ENCODE measurements around the gene PGA3.
A peak's percentile ranks its signal among the peaks of the same experiment; 100 is the strongest.
"Not testable (repeated sequence)": the region's sequence is repeated elsewhere in the genome, so short reads cannot be mapped to it uniquely, and the experiment has no call there.

PGA3 gene

DNA sequence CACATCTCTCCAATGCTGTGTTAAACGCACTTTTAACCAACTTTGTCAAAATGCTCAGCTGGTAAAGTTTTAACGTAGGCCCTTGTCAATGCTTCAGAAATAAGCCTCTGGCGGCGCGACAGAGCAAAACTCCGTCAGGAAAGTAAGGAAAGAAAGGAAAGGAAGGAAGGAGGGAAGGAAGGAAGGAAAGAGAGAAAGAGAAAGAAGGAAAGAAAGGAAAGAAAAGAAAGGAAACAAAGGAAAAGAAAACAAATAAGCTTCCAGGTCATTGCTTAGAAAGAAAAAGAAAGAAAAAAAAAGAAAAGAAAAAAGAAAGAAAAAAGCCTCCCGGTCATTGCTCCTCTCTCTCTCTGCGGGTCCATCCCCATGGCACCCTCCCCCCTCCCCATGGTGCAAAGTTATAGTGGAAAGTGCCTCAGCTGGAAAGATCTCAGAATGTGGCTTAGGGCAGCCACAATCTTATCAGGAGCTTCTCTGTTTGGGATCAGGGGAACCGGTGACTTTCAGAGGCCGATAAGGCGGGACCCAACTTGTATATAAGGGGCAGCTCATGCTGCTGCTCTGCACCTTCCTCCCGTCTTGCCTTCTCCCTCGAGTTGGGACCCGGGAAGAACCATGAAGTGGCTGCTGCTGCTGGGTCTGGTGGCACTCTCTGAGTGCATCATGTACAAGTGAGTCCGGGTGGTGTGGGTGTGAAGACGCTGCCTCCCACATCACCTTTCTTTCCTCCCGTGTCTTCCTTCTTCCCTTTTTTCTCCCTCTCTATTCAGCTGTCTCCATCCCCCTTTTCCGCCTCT lies at the start of gene PGA3:
Gene PGA3, plus strand, starts transcription at position 566 of the 797 bp plus-strand sequence. Its CDS starts 50 bp downstream, at position 616.
- DNase-seq: not testable (repeated sequence)

DNA sequence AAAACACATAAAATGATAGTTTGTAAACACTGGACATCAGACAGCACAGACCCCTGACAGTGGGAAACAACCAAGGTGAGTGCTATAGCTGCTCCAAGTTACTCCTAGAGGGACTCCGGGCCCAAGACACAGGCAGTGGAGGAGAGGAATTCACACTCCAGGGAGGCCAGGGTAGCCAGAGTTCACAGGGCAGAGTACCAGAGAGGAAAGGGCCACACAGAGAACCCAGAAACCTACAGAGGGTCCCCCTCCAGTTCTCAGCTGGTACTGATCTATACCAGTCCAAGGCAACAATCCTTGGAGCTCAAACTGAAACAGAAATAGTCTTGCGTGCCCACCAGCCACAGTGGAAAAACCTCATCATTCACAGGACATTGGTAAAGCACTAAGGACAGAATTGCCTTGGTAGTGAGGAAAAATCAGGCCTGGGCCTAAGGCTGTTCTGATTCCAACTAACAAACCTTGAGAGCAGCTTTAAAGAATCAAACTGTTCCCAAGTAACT lies 49.7 kb upstream of the PGA3 start:
- no peak for DNase-seq

DNA sequence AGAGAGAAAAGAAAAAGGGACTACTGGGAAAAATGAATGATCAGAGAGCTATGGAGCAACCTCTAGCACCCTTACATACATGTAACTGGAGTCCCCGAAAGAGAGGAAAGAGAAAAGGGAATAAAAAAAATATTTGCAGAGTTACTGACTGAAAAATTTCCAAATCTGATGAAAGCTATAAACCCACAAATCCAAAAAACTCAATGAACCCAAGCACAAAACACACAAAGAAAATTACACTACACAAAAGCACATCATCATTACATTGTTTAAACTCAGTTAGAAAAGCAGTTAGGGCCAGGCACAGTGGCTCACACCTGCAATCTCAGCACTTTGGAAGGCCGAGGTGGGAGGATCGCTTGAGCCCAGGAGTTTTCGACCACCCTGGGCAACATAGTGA lies 48.8 kb upstream of the PGA3 start:
- DNase-seq: no peak

DNA sequence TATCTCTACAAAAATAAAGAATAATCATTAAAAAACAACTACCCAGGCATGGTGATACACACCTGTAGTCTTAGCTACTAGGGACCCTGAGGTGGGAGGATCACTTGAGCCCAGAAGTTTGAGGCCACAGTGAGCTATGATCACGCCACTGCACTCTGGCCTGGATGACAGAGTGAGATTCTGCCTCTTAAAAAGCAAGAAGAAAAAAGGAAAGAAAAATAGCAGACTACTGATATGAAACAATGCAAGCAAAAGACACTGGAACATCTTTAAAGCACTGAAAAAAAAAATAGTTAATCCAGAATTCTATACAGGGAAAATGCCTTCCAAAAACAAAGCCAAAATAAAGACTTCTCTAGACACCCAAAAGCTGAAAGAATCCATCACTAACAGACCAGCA lies 48.0 kb upstream of the PGA3 start:
- no peak for DNase-seq

DNA sequence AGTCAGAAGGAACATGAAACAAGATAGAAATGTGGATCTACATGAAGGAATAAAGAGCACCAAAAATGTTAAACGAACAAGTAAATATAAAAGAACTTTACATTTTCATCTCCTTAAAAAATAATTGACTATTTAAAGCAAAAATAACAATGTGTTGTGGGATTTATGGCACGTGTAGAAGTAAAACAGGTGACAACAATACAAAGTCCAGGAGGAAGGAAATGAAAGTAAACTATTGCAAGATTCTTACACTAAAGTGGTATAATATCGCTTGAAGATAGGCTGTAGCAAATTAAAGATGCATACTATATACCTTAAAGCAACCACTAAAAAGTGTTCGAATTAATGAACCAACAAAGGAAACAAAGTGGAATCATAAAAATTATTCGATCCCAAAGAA lies 47.6 kb upstream of the PGA3 start:
- no peak for DNase-seq

DNA sequence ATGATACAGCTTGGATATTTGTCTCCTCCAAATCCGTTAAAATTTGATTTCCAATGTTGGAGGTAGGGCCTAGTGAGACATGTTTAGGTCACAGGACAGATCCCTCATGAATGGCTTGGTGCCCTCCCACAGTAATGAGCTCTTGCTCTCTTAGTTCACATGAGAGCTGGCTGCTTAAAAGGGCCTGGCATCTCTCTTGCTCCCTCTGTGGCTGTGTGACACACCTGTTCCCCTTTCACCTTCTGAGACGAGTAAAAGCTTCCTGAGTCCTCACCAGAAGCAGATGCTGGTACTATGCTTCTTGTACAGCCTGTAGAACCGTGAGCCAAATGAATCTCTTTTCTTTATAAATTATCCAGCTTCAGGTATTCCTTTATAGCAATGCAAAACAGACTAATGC lies 45.6 kb upstream of the PGA3 start:
- DNase-seq: no peak

DNA sequence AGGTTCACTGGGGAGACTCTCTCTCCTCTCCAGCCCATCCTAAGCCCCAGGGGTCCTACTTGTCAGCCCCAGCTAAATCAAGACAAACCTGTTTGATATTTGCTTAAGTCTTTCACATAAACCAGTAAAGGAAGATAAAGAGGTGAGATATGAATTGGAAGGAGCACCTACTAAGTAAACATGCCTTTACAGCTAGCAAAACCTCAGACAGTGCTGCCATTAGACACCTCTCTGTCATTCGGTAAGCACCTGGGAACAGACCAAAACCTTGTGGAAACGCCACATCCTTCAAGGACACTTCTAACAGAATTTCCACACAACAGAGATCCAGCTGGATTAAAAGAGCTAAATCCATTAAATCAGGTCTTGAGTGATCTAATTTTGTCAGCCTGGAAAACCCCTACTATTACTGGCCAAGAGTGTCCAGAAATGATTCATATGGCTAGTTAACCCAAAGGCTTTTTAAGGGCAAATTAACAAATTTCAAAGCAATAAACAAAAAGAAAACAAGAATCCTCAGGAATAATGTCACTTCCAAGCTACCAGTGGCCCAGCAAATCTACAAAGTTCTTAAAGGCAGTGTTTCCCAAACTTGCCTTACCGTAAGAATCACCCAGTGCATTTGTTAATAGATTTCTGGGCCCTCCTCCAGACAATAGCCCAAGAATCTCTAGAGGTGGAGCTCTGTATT lies 44.5 kb upstream of the PGA3 start:
- no peak for DNase-seq

DNA sequence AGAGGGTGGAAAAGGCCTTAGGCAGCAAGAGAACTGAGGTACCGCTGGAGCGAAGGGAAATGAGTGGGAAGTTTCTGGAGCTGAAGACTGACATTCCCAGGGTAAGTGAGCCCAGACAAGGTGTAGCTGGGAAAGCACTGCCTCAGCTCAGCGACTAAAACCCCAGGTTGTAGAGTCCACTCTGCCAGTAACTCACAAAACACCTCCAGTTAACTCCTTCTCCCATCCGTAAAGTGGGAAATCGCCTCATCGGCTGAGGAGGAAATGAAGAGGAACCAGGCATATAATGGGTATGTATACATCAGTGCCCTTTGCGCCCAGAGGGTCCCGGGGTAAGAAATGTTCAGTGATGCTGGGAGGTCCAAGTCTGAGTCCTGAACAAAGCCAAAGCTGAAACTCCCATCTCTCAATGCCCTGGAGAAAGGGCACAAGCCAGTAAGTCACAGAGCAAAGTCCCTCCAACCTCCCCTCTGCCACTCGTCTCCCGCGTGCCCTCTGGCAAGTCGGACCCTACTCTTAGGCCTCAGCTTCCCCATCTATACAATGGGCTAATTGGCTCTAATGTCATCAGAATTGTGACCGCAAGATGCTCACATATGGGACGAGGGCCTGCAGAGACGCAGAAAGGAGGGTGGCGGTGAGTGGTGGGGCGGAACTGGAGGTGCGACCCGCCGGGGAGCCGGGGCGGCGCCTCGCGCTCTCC lies 42.7 kb upstream of the PGA3 start:
- DNase-seq: no peak

DNA sequence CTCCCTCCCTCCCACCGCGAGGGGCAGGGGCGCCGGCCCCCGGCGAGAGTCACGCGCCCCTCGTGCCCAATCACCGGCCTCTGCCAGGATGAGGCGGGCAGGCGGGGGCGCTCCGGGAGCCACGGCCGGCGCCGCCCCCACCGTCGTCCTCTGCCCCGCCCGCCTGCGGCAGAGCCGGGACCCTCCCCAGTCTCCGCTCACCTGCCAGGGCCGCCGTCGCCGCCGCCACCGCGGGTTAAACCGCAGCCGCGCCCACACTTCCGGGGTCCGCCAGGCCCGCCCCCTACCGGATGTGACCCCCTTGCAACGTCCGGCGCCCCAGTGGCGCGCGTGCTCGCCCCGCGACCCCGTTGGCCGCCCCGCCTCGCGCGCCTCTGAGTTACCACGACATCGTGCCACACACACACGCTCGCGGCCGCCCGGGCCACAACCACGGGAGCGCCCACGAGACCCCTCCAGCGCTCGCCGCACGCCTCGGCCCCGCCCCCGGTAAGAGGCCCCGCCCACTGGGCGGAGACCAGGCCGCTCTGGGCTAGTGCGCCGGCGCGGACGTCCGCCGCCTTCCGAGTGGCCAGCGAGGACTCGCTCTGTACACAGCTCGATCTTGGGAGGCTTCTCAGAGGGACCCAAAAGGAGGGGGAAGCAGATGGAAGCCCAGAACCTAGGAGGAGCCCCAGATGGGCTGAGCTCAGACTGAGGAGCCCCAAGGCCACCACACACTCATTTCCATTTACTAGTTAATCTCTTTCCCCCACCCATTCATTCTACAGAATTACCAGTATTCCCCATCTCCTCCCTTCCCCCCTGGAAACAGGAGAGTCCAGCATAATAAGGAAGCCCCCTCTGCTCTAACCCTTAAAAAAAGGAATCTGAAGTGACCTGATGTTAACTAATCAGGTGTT lies 41.9 kb upstream of the PGA3 start, which contains the start of gene VPS37C:
Gene VPS37C, minus strand, starts transcription at position 237 of the 902 bp plus-strand sequence. CDS start 22,597 bp downstream, outside the sequence.
- peak; percentile 85 to 94 (median 87) for DNase-seq

DNA sequence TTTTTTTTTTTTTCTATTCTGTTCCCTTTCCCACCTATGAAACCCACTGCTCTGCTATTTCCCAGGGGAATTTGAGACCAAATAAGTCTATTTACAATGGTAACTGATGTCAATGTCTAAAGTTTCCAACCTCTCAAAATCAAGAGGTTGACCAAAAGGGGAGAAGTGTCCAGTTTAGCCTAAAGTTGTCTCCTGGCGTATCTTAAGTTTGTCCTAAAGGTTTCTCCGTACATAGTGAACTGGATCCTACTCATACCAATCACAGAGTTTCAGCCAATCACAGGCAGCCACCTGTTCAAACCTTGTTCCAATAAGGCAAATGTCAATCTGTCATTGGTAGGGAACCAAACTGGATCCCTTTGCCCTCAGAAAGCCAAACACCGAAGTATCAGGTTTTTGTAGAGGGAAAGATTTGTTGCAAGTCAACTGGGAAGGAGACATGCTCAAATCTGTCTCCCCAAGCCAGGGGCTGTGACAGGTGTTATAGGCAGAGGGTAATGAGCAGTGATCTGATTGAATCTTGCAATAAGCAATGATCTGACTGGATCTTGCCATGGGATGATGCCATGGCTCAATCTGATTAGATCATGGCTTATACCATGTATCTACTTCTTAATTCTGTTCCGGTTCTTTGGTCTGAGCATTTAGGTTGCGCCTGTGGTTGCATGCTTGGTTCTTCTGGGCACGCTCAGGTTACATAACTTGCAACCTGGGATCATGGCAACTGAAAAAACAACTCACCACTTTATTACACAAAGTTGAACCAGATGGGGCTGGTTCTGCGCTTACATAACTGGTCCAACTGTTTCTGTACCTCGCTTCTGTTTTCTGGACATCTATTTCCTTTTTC lies 41.0 kb upstream of the PGA3 start:
- DNase-seq: no peak

DNA sequence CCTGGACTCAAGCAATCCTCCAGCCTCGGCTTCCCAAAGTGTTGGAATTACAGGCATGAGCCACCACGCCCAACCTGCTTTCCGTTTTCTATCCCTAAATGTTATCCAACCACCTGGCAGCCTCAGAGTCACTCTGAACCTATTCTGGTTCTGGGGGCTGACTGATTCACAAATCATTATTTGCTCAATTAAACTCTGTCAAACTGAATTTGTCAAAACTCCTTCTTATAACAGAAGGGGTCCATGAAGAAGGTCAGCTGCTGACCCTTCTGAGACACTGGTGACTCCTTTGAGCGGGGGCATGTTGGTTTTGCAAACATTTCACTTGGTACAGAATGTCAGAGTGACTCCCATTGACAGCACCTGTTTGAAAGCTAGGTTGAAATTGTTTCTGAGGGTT lies 40.3 kb upstream of the PGA3 start:
- no peak for DNase-seq

DNA sequence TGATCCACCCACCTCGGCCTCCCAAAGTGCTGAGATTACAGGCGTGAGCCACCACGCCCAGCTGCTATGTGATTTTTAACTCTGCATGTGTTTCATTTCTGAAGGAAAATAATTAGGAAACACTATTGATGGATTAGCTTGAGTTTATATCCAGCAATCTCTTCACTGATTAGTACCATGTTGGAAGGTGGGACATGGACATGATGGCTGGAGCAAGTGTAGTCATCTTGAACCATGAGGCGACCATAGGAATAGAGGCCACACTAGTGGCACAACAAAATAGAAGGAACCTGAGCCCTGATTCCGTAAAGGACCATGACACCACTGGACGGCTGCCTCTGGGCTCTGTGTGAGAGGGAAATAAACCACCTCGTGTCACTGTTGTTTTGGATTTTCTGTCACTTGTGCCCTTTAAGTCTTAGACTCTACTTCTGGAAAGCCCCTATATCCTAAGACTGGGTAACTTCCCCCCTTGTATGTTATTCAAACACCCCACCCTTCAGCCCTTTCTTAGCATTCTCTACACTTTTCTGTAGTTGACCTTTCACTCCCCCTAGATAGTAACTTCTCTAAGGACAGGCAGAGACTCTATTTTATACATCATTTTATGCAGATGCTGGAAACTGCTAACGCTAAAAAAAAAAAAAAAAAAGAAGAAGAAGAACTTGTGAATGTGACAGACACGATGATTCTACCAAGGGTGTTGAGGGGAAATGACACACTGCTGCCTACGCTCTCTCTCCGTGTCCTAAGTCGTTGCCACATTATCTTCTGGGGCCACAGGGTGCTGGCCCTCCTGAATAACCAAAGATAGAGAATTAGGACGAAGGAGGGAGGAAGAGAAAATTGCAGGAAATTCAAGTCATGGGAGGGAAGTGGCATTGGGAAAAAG lies 39.4 kb upstream of the PGA3 start:
- no peak for DNase-seq

DNA sequence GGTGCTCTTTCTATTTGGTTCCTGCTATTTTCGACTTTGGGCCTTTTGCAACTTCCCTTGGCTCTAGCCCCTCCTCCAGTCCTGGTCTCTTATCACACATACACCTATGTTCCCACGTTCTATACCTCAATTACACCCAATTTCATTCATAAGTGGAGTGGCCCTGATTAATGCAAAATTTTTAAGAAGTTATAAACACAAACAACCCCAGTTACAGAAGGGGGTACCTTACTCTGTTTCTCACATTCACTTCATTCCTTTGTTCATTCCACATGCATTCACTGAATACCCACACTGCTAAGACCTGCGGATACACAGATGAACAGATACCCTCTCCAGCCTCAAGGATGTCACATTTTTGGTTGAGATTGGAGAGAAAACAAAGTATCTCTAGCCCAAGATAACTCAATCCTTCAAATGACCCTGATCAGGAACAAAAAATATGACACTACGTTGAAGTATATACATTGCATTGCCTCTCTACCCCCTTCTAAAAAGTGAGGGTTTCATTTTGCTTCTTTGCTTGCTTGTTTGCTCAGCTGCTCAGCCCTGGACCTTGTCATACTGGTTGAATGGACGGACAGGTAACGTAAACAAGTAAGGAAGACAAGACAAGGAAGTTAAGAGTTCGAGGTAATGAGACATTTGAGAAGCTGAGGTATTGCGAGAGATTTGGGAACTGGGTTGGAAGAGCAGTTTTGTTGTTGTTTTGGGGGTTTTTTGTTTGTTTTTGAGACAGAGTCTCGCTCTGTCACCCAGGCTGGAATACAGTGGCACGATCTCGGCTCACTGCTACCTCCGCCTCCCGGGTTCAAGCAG lies 38.5 kb upstream of the PGA3 start:
- no peak for DNase-seq

DNA sequence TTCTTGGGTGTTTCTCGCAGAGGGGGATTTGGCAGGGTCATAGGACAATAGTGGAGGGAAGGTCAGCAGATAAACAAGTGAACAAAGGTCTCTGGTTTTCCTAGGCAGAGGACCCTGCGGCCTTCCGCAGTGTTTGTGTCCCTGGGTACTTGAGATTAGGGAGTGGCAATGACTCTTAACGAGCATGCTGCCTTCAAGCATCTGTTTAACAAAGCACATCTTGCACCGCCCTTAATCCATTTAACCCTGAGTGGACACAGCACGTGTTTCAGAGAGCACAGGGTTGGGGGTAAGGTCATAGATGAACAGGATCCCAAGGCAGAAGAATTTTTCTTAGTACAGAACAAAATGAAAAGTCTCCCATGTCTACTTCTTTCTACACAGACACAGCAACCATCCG lies 37.5 kb upstream of the PGA3 start:
- not testable (repeated sequence) for DNase-seq

DNA sequence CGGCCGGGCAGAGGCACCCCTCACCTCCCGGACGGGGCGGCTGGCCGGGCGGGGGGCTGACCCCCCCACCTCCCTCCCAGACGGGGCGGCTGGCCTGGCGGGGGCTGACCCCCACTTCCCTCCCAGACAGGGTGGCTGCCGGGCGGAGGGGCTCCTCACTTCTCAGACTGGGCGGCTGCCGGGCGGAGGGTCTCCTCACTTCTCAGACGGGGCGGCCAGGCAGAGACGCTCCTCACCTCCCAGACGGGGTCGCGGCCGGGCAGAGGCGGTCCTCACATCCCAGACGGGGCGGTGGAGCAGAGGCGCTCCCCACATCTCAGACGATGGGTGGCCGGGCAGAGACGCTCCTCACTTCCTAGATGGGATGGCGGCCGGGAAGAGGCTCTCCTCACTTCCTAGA lies 37.0 kb upstream of the PGA3 start:
- not testable (repeated sequence) for DNase-seq

DNA sequence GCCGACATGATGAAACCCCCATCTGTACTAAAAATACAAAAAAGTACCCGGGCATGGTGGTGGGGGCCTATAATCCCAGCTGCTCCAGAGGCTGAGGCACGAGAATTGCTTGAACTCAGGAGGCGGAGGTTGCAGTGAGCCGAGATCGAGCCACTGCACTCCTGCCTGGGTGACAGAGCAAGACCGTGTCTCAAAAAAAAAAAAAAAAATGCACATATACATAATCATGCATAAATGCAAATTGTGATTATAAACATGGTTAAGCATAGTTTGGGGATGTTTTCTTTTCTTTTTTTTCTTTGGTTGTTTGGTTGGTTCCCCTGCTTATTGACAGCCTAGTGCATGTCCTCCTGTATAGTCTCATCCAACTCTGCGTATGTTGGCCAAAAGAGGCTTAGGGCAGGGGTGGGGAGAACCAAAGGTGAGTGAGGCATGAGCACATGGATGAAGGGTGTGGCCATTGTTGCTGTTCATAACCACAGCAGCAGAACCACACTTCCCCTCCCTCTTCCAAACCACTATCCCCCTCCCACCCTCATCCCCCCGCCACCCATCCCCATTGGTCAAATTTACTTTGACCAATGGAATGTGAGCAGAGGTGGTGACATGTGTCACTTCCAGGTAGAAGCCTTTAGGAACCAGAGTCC lies 35.1 kb upstream of the PGA3 start:
- no peak for DNase-seq

DNA sequence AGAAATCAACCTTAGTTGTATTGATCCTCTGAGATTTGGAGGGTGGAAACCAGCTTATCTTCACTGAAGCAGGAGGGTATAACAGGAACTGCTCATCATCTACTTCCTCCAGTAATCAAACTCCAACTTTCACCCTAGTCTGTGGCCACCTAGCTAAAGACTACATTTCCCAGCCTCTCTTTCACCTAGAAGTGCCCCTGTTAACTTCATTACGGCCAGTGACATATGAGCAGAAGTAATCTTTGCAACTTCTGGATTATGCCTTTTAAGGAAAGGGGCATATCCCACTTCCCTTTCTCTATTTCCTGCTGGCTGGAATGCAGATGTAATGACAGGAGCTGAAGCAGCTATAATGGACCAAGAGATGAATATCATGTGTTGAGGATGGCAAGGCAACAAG lies 34.5 kb upstream of the PGA3 start:
- DNase-seq: no peak

DNA sequence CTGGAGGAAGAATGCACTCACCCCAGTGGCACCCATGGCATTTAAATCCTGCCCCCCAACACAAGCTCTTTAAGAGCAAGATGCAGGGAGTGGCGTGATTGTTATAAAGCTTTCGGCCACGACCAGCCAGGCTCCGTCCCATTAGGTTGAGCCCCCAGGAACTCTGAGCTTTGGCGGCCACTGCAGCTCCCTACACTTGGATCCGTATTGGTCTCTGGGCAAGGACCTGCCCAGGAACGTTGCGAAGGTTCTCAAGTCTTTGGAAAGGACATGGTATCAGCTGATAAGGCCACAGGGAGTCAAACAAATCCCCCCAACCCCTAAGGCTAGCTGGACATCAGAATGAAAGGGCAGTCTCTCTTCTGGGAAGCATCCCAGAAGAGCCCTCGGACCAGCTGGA lies 32.7 kb upstream of the PGA3 start:
- no peak for DNase-seq

DNA sequence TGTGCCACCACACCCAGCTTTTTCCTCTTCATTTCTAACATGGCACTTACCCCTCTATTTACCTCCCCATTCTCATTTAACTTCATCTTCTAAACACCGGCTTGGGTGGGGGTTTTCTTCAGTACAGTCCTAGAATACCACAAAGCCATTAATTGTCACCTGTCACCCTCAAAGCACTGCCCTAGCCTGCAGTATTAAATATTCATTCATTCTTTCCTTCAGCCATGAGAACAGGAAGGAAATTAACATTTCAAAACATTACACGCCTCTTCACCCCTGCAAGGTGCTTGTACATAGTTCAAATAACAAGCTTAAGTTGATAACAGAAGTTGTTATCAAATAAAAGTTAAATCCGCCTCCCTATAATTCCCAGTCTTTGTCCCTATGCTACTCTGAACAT lies 31.4 kb upstream of the PGA3 start:
- no peak for DNase-seq
